Measurements from ENCODE around the gene PLTP. TPM values are rescaled to one million over a fixed set of nuclear protein-coding genes. Genes with fewer than 3 reads are reported as not detected.
A peak's percentile ranks its signal among the peaks of the same experiment; 100 is the strongest.

The PLTP gene
- total RNA-seq, 1 donor from 2014 or later = 292 TPM

DNA sequence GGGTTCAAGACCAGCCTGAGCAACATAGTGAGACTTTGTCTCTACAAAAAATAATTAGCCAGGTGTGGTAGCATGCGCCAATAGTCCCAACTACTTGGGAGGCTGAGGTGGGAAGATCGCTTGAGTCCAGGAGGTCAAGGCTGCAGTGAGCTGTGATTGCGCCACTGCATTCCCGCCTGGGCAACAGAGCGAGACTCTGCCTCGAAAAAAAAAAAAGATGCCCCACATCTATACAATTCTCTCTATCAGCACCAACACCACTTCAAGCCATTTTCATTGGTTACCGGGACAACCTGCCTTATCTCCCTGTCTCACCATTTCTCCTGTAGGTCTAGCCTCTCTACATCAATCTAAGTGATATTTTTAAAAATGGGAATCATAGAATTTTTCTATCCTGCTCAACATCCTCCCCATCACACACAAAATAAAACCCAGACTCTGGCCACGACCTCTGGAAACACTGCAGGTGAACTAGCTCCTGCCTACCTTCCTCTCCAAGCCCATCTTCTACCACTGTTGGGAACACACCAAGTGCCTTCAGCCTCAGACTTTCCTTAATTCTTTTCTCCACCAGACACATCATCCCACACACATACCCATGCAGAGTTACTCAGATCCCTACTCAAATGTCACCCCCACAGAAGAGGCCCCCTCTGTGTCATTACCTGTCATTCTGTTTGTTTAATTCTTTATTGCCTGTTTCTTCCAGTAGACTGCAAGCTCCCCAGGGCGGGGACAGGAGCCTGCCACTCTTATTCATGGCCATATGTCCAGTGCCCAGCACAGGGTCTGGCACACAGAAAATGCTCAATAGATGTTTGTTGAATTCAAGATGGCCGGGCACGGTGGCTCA, 9.6 kb upstream of the PLTP start:
- TF ChIP-seq POLR2AphosphoS5 (IDR thresholded peaks at IDR 0.05; ENCODE audit: insufficient read depth in 1 of 2, low read depth in 1 of 2) (no peak), POLR2A (IDR thresholded peaks at IDR 0.05) (no peak)
- TF ChIP-seq, protein P1, sequence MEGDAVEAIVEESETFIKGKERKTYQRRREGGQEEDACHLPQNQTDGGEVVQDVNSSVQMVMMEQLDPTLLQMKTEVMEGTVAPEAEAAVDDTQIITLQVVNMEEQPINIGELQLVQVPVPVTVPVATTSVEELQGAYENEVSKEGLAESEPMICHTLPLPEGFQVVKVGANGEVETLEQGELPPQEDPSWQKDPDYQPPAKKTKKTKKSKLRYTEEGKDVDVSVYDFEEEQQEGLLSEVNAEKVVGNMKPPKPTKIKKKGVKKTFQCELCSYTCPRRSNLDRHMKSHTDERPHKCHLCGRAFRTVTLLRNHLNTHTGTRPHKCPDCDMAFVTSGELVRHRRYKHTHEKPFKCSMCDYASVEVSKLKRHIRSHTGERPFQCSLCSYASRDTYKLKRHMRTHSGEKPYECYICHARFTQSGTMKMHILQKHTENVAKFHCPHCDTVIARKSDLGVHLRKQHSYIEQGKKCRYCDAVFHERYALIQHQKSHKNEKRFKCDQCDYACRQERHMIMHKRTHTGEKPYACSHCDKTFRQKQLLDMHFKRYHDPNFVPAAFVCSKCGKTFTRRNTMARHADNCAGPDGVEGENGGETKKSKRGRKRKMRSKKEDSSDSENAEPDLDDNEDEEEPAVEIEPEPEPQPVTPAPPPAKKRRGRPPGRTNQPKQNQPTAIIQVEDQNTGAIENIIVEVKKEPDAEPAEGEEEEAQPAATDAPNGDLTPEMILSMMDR (IDR thresholded peaks at IDR 0.05) = no peak
- Histone ChIP-seq H3K4me1 (peaks cover 48% of the 10 kb centered on the region), H3K4me3 (no peak overlapping the region), H3K9me3 (no peaks in the 10 kb centered on the region), H3K36me3 (no peaks in the 10 kb centered on the region), H3K27ac (no peak overlapping the region), H3K27me3 (no peaks in the 10 kb centered on the region)
- intact Hi-C loops (cut with DNase I) = no loop called here
- no peak for DNase-seq (ENCODE audit: extremely low spot score in 2 of 2)

- Histone ChIP-seq H3K27ac (peak overlapping the region; percentile 85), H3K9me3 (no peaks in the 10 kb centered on the region), H3K4me3 (no peak overlapping the region), H3K27me3 (no peaks in the 10 kb centered on the region), H3K36me3 (no peaks in the 10 kb centered on the region), H3K4me1 (peaks cover 48% of the 10 kb centered on the region)
- no peak for TF ChIP-seq POLR2A (IDR thresholded peaks at IDR 0.05)
- TF ChIP-seq POLR2AphosphoS5 (IDR thresholded peaks at IDR 0.05; ENCODE audit: insufficient read depth in 1 of 2, low read depth in 1 of 2) = no peak
- TF ChIP-seq, protein P1 (IDR thresholded peaks at IDR 0.05) = no peak
- intact Hi-C loops (cut with DNase I) = no loop called here
- no peak for DNase-seq (ENCODE audit: extremely low spot score in 2 of 2)
These were observed 8.7 kb upstream of the PLTP start for GRCh38 chr20:45920462-45921336.

- Histone ChIP-seq H3K4me1 (peaks cover 47% of the 10 kb centered on the region), H3K9me3 (no peaks in the 10 kb centered on the region), H3K4me3 (peak overlapping the region in 1 of 2 donors; percentile 10), H3K27me3 (no peaks in the 10 kb centered on the region), H3K27ac (peak overlapping the region; percentile 85), H3K36me3 (no peaks in the 10 kb centered on the region)
- no peak for TF ChIP-seq POLR2A (IDR thresholded peaks at IDR 0.05)
- TF ChIP-seq POLR2AphosphoS5 (IDR thresholded peaks at IDR 0.05; ENCODE audit: insufficient read depth in 1 of 2, low read depth in 1 of 2) = no peak
- TF ChIP-seq, protein P1 (IDR thresholded peaks at IDR 0.05) = no peak
- DNase-seq (ENCODE audit: extremely low spot score in 2 of 2) = no peak
- intact Hi-C loops (cut with DNase I) = no loop called here
These were observed 7.8 kb upstream of the PLTP start for GRCh38 chr20:45919542-45920399.

DNA sequence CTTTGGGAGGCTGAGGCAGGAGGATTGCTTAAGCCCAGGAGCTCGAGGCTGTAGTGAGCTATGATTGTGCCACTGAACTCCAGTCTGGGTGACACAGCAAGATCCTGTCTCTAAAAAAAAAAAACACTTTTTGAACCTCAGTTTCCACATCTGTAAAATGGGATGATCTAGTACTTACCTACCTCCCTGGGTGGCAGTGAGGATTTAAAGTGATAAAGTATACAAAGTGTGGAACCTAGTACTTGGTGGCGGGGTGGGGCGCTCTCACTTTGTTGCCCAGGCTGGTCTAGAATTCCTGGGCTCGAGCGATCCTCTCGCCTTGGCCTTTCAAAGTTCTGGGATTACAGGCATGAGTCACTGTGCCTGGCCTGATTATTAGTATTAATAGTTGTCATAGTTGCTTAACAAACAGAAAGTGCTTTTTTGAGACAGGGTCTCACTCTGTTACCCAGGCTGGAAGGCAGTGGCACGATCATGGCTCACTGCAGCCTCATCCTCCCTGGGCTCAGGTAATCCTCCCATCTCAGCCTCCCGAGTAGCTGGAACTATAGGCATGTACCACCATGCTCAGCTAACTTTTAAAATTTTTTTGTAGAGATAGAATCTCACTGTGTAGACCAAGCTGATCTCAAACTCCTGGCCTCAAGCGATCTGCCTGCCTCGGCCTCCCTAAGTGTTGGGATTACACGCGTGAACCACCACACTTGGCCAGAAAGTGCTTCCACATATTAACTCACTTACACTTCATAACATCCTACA, 7.0 kb upstream of the PLTP start:
- TF ChIP-seq, protein P1 (IDR thresholded peaks at IDR 0.05) = no peak
- TF ChIP-seq POLR2AphosphoS5 (IDR thresholded peaks at IDR 0.05; ENCODE audit: insufficient read depth in 1 of 2, low read depth in 1 of 2) (no peak), POLR2A (IDR thresholded peaks at IDR 0.05) (no peak)
- peaks cover 39% of the 10 kb centered on the region for H3K4me1 ChIP-seq
- H3K36me3 ChIP-seq = no peaks in the 10 kb centered on the region
- DNase-seq (ENCODE audit: extremely low spot score in 2 of 2) = no peak
- H3K27me3 ChIP-seq = no peaks in the 10 kb centered on the region
- no peaks in the 10 kb centered on the region for H3K9me3 ChIP-seq
- H3K27ac ChIP-seq = peak overlapping the region; percentile 85
- intact Hi-C loops (cut with DNase I) = no loop called here
- H3K4me3 ChIP-seq = no peak overlapping the region

Data from vagina (tissue), 2 donors.